GM12891 (cell line): ENCODE data around the gene KCNN4.
"Not testable (repeated sequence)": the region's sequence is repeated elsewhere in the genome, so short reads cannot be mapped to it uniquely, and the experiment has no call there.

Experiments
- DNase-seq: peaks from one replicate; pipeline ENCODE4 v3.0.0; 2011; ENCODE audit warnings: low spot score; ENCODE audit not compliant: insufficient read length
- FAIRE-seq: peaks from 2 replicates; lab custom pipeline; 2011; peaks lifted over from hg19 to GRCh38; lab: Jason Lieb, UNC
- PAX5 ChIP-seq: IDR thresholded peaks from 2 replicates; pipeline ENCODE4 v1.6.1; 2011; ENCODE audit warnings: low read length, moderate library complexity, mild to moderate bottlenecking; ENCODE audit not compliant: insufficient read depth, severe bottlenecking
- POLR2A ChIP-seq: IDR thresholded peaks from 2 replicates; pipeline ENCODE4 v1.6.1; 2011; ENCODE audit warnings: low read depth, low read length, control low read depth
- POLR2AphosphoS5 ChIP-seq: IDR thresholded peaks from 2 replicates; pipeline ENCODE4 v1.6.1; 2011; ENCODE audit warnings: low read depth, low read length, control low read depth
- POU2F2 ChIP-seq: IDR thresholded peaks from 2 replicates; pipeline ENCODE4 v1.6.1; 2011; ENCODE audit warnings: low read depth, mild to moderate bottlenecking, control low read depth, low read length, moderate library complexity
- SPI1 ChIP-seq: IDR thresholded peaks from 2 replicates; pipeline ENCODE4 v1.6.1; 2011; ENCODE audit warnings: low read depth, low read length, control low read depth
- TAF1 ChIP-seq: IDR thresholded peaks from 2 replicates; pipeline ENCODE4 v1.6.1; 2011; ENCODE audit warnings: low read depth, low read length, control low read depth

The KCNN4 gene

DNA sequence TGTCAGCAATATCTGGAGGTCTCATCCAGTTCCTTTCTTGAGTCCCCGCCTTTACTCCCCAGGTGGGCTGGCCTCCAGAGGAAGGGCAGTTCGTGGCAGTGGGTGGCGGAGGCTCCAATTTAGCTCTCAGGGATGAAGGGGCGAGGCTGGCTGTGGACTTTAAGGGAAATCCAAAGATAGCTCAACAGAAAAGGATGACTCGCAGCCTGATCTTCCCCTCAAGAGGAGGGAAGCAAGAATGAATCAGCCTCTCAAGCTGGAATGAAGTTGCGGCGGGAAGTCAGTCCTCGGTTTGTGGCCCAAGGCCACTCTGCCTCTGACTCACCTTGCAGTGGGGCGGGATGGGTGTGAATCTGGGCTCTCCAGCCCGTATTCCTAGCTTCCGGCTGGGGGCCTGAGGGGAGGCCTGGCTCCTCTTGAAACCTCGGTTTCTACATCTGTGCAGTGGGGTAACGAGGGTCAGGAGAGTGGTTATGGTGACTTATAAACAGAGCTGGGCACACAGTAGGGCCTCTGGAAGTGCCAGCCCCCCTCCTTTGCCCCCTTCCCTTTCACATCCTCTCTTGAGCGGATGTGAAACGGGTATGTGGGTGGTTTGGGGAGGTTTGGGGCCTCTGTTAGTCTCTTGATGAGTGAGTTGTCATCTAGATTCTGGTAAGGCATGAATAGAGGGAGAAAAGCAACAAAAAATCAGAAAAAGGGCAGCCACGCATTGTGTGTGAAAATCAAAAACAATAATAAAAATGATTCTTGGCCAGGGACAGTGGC lies 15.5 kb downstream of the KCNN4 start:
- DNase-seq (no peak), FAIRE-seq (peak; percentile 97)
- TF ChIP-seq SPI1 (peak; percentile 99), POLR2AphosphoS5 (peak; percentile 50), TAF1 (peak; percentile 15; the same call in 1 of the 2 replicates), PAX5 (peak; percentile 46), POU2F2 (peak; percentile 89), POLR2A (0 out of 2 replicates have a peak, but pooled peaks have one; percentile 70)

DNA sequence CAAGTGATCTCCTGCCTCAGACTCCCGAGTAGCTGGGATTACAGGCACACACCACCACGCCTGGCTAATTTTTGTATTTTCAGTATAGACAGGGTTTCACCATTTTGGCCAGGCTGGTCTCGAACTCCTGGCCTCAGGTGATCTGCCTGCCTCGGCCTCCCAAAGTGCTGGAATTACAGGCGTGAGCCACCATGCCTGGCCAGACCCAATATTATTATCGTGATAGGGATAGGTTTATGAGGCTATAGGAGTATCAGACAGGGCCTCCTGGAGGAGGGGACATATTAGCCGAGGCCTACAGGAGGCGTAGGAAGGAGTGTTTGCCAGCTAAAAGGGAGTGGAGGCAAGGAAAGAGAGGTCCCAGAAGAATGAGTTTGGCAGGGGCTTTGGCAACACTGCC lies 16.1 kb downstream of the KCNN4 start:
- not testable (repeated sequence) for DNase-seq, FAIRE-seq

DNA sequence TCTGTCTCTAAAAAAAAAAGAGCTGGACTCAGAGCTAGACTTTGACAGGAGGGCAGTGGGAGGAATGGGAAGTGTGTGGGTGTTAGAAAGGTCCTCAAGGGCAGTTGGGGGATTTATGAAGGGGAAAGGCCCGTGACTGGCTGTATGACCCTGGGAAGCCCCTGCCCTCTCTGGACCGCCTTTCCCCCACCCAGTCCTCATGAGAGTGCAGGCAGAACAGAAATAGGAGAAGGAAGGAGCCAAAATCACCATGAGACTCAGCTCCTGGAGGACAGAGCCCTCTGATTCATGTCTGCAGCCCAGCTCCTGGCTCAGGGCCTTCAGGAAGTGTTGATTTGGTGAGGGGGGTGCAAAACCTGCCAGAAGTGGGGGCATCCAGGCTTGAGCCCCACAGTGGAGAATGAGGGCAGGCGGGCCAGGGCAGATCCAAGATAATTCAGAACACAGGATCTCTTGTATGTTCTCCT lies 17.3 kb downstream of the KCNN4 start:
- DNase-seq (no peak), FAIRE-seq (peak; percentile 43)
- peak; percentile 35; the same call in 1 of the 2 replicates for TF ChIP-seq POLR2A
- TF ChIP-seq PAX5, result peak; percentile 27
- peak; percentile 58; the same call in 1 of the 2 replicates for TF ChIP-seq POU2F2
- TF ChIP-seq POLR2AphosphoS5, result no peak
- TF ChIP-seq SPI1, result no peak

- TF ChIP-seq POLR2AphosphoS5 (no peak), PAX5 (no peak), POLR2A (no peak), POU2F2 (no peak), SPI1 (no peak), TAF1 (no peak)
- FAIRE-seq (no peak), DNase-seq (no peak)
Measured at GRCh38 chr19:43762814-43763213, 18.0 kb downstream of the KCNN4 start.

GRCh38 chr19:43760941-43761340 lies 19.8 kb downstream of the KCNN4 start:
- no peak for DNase-seq
- TF ChIP-seq POLR2A (no peak), TAF1 (no peak), POU2F2 (no peak), PAX5 (no peak), SPI1 (no peak), POLR2AphosphoS5 (no peak)
- no peak for FAIRE-seq

GRCh38 chr19:43759515-43759914 lies 21.3 kb downstream of the KCNN4 start:
- FAIRE-seq (no peak), DNase-seq (no peak)
- TF ChIP-seq POLR2A, result no peak
- TF ChIP-seq POLR2AphosphoS5, result no peak
- TF ChIP-seq SPI1, result no peak
- TF ChIP-seq POU2F2, result no peak
- no peak for TF ChIP-seq TAF1
- TF ChIP-seq PAX5, result no peak

- peak; percentile 84 for FAIRE-seq
- TF ChIP-seq POLR2A, result peak; percentile 34; the same call in 1 of the 2 replicates
- no peak for TF ChIP-seq POU2F2
- TF ChIP-seq POLR2AphosphoS5, result peak; percentile 57
- peak; percentile 13; the same call in 1 of the 2 replicates for TF ChIP-seq SPI1
- no peak for DNase-seq
Measured at GRCh38 chr19:43755256-43755801, 25.4 kb downstream of the KCNN4 start.

GRCh38 chr19:43754503-43755255 lies 26.1 kb downstream of the KCNN4 start, which contains the start of gene SMG9:
SMG9 (minus strand) TSS chr19:43754962; CDS start chr19:43750741, 4,221 bp downstream.
- DNase-seq, result peak; percentile 79
- TF ChIP-seq SPI1, result no peak
- peak; percentile 98 for TF ChIP-seq PAX5
- TF ChIP-seq POU2F2, result no peak
- TF ChIP-seq POLR2A, result peak; percentile 82
- peak; percentile 87; the same call in 1 of the 2 replicates for TF ChIP-seq POLR2AphosphoS5
- peak; percentile 80 for TF ChIP-seq TAF1
- FAIRE-seq, result peak; percentile 98

DNA sequence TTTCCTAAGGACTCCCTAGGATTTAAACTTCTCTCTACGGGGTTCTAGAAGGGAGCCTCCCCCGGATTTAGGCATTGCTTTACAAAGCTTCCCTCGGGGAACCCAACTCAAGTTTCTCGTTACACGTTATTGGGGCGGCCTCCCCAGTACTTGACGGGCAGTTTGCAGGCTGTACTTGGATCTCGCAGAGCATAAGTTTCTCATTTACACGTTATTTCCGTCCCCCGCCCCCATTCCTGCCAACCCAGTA lies 26.6 kb downstream of the KCNN4 start:
- FAIRE-seq, result no peak
- no peak; the same call in 1 of the 2 replicates for TF ChIP-seq TAF1
- TF ChIP-seq PAX5, result no peak
- TF ChIP-seq POU2F2, result no peak
- TF ChIP-seq POLR2A, result no peak; the same call in 1 of the 2 replicates
- TF ChIP-seq SPI1, result no peak
- TF ChIP-seq POLR2AphosphoS5, result no peak

More for the DNA sequence above, 26.6 kb downstream of the KCNN4 start:
- DNase-seq, result no peak
